ENCODE results near the gene NTN4. TPM values are rescaled to one million over a fixed set of nuclear protein-coding genes. Genes with fewer than 3 reads are reported as not detected.

The NTN4 gene
- polyA plus RNA-seq, 1 of the 3 experiments (the other 2 are of a cell fraction) = 0.08 TPM

DNA sequence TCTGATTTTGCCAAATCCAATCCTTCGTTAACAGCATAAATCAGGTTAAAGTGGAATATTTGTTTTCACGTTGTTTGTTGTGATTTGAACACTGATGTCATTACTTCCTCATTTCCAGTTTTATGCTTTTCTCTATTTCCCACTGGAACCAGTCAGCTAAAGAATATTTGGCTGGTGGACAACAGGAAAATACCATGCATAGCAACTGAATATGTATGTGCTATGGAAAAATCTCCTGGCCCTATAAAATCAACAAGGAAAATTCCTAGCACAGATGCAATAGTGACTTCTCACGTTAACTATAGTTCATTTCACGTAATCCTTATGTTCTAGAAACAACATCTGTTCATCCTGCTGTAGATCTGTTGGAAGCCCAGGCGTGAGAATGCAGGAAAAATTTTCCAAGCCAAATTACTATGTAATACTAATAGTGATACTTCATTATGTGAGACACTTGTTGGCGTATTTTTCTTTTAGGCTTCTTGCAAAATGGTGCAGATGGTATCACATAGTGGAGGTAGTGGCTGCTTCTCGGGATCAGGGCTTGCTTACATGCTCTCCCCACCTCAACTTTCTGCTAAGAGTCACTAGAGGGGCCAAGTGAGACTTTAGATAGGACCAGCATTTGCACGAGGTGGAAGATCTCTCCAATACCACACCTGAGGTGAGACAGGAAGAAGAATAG is 153.0 kb downstream of the NTN4 start:
- no peak overlapping the region for H3K4me3 ChIP-seq (ENCODE audit: low read depth in 2 of 2, low read length in 1 of 2)
- DNase-seq = no peak
- WGBS (ENCODE audit: low lambda C conversion rate) = 32% methylated on average over 8 of the region's 8 CpGs
- no peak overlapping the region for H3K9ac ChIP-seq
- no peaks in the 10 kb centered on the region for H3K9me3 ChIP-seq
- H3K27ac ChIP-seq (ENCODE audit: low read depth in 2 of 2, low read length in 1 of 2) = no peak overlapping the region
- no peaks in the 10 kb centered on the region for H3K27me3 ChIP-seq (ENCODE audit: insufficient read depth)
- H3K9me2 ChIP-seq = no peaks in the 10 kb centered on the region
- no peaks in the 10 kb centered on the region for H4K20me1 ChIP-seq (ENCODE audit: insufficient read depth)
- ChIA-PET POLR2A (no interaction called here), CTCF (no interaction called here)
- H3K4me2 ChIP-seq = no peak overlapping the region; the same call in 1 of the 2 replicates
- H3F3A ChIP-seq (replicated peaks; ENCODE audit: insufficient read depth) = no peaks in the 10 kb centered on the region
- H3K4me1 ChIP-seq (ENCODE audit: control insufficient read depth in 1 of 2, insufficient read depth in 2 of 2, low read depth in 1 of 2, low read length in 1 of 2) = peaks cover 0 to 4% of the 10 kb centered on the region in 2 experiments; a peak in 1 of 4 replicates
- H2AFZ ChIP-seq (ENCODE audit: low read depth) = no peak overlapping the region
- no peaks in the 10 kb centered on the region for H3K36me3 ChIP-seq (replicated peaks in 1 of 2; ENCODE audit: control insufficient read depth in 1 of 2, insufficient read depth in 2 of 2, low read length in 1 of 2)
- no peaks in the 10 kb centered on the region for H3K79me2 ChIP-seq (ENCODE audit: insufficient read depth)
- no peak for TF ChIP-seq SIN3A (IDR thresholded peaks at IDR 0.05; ENCODE audit: borderline replicate concordance, low read depth, low read length)
- TF ChIP-seq SMC3 (IDR thresholded peaks at IDR 0.05; ENCODE audit: low read depth, low read length) = no peak
- no peak for TF ChIP-seq TCF12 (IDR thresholded peaks at IDR 0.05)
- no peak for TF ChIP-seq ZBTB33 (IDR thresholded peaks at IDR 0.05; ENCODE audit: borderline replicate concordance, low read depth)
- no peak for TF ChIP-seq YY1 (IDR thresholded peaks at IDR 0.05; ENCODE audit: low read depth)
- no peak for TF ChIP-seq FOXJ3 (CRISPR knock-in tag; IDR thresholded peaks at IDR 0.05)
- no peak for TF ChIP-seq RAD21 (IDR thresholded peaks at IDR 0.05; ENCODE audit: low read length)
- no peak for TF ChIP-seq FOXM1 (IDR thresholded peaks at IDR 0.05; ENCODE audit: low read depth)
- no peak for TF ChIP-seq RXRA (IDR thresholded peaks at IDR 0.05; ENCODE audit: borderline replicate concordance, low read depth)
- TF ChIP-seq, protein P1, sequence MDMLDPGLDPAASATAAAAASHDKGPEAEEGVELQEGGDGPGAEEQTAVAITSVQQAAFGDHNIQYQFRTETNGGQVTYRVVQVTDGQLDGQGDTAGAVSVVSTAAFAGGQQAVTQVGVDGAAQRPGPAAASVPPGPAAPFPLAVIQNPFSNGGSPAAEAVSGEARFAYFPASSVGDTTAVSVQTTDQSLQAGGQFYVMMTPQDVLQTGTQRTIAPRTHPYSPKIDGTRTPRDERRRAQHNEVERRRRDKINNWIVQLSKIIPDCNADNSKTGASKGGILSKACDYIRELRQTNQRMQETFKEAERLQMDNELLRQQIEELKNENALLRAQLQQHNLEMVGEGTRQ (IDR thresholded peaks at IDR 0.05; ENCODE audit: borderline replicate concordance, low read depth, low read length) = no peak
- no peak for TF ChIP-seq NRF1 (IDR thresholded peaks at IDR 0.05; ENCODE audit: low read depth, low read length)
- TF ChIP-seq, protein P2, sequence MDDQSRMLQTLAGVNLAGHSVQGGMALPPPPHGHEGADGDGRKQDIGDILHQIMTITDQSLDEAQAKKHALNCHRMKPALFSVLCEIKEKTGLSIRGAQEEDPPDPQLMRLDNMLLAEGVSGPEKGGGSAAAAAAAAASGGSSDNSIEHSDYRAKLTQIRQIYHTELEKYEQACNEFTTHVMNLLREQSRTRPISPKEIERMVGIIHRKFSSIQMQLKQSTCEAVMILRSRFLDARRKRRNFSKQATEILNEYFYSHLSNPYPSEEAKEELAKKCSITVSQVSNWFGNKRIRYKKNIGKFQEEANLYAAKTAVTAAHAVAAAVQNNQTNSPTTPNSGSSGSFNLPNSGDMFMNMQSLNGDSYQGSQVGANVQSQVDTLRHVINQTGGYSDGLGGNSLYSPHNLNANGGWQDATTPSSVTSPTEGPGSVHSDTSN (IDR thresholded peaks at IDR 0.05) = no peak
- no peak for TF ChIP-seq TEAD4 (IDR thresholded peaks at IDR 0.05; ENCODE audit: borderline replicate concordance, insufficient read depth)
- no peak for TF ChIP-seq RFX5 (IDR thresholded peaks at IDR 0.05; ENCODE audit: low read length)
